Erythroblast (primary cell): ENCODE measurements around the gene CPNE5.

Experiments used
- GATA1 ChIP-seq: IDR thresholded peaks from 2 replicates; pipeline ENCODE4 v1.6.1; 2011; ENCODE audit warnings: low read depth, mild to moderate bottlenecking, control low read depth, low read length, moderate library complexity
- POLR2A ChIP-seq: IDR thresholded peaks from 2 replicates; pipeline ENCODE4 v1.6.1; 2011; ENCODE audit warnings: mild to moderate bottlenecking, low read length

GRCh38 chr6:36822506-36823269, 16.6 kb downstream of the CPNE5 start:
- TF ChIP-seq POLR2A, result no peak
- no peak for TF ChIP-seq GATA1
